Measurements from ENCODE around the gene SAMD13.

DNA sequence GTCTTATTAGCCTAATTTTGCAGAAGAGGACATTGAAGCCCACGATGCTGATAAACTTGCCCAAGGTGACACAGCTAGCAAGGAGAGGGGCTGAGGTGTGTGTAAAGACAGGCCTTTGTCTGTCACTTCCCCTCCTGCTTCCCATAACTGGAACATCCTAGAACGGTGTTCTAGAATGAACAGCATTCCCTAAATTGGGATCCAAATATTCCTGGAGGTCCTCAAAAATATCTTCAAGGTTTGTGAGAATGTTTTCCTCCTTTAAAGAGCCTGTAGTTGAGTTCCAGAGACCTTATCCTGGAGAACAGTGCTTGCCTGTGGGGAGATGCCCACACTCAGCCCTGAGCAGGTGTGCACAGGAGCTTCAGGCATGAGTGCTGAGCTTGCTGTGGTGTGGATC is 41.5 kb upstream of the SAMD13 start:
- TF ChIP-seq MAZ (IDR thresholded peaks at IDR 0.05; ENCODE audit: borderline replicate concordance, low read depth, low read length) (no peak), POLR2A (IDR thresholded peaks at IDR 0.05; ENCODE audit: low read depth, low read length) (no peak), RFX5 (IDR thresholded peaks at IDR 0.05; ENCODE audit: low read depth, low read length) (no peak)
- TF ChIP-seq, protein P1, sequence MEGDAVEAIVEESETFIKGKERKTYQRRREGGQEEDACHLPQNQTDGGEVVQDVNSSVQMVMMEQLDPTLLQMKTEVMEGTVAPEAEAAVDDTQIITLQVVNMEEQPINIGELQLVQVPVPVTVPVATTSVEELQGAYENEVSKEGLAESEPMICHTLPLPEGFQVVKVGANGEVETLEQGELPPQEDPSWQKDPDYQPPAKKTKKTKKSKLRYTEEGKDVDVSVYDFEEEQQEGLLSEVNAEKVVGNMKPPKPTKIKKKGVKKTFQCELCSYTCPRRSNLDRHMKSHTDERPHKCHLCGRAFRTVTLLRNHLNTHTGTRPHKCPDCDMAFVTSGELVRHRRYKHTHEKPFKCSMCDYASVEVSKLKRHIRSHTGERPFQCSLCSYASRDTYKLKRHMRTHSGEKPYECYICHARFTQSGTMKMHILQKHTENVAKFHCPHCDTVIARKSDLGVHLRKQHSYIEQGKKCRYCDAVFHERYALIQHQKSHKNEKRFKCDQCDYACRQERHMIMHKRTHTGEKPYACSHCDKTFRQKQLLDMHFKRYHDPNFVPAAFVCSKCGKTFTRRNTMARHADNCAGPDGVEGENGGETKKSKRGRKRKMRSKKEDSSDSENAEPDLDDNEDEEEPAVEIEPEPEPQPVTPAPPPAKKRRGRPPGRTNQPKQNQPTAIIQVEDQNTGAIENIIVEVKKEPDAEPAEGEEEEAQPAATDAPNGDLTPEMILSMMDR (conservative IDR thresholded peaks at IDR 0.05; ENCODE audit: low read depth, low read length), result no peak
